GM19351 (cell line): ENCODE data around the gene ZP4.

Source experiments
- ATAC-seq: cut with Tn5 transposase; IDR thresholded peaks from one replicate; pipeline ENCODE4 v1.9.1; 2021; ENCODE audit warnings: mild to moderate bottlenecking, moderate library complexity; ENCODE audit not compliant: unreplicated experiment

ZP4 gene, protein sequence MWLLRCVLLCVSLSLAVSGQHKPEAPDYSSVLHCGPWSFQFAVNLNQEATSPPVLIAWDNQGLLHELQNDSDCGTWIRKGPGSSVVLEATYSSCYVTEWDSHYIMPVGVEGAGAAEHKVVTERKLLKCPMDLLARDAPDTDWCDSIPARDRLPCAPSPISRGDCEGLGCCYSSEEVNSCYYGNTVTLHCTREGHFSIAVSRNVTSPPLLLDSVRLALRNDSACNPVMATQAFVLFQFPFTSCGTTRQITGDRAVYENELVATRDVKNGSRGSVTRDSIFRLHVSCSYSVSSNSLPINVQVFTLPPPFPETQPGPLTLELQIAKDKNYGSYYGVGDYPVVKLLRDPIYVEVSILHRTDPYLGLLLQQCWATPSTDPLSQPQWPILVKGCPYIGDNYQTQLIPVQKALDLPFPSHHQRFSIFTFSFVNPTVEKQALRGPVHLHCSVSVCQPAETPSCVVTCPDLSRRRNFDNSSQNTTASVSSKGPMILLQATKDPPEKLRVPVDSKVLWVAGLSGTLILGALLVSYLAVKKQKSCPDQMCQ

DNA sequence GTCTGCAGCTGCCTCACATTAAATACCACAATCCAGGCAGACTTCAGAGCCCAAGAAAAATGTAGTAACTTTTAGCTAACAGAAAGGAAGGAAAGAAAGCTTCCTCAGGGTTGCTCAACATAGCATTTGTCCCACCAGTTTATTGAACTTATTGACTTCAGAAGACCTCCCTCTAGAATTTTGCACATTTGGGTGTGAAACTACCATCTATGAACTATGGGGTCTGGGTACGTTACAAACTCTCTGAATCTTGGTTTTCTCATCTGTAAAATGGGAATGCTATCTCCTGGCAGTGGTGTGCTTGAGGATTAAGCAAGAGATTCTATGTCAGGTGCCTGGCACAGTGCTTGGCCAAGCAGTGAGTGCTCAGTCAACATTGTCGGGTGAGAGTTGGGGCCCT is at the start of gene ZP4:
ZP4 (minus strand) TSS at position 101 of the 400 bp plus-strand sequence. CDS start 287 bp downstream, outside the sequence.
- ATAC-seq: no peak

DNA sequence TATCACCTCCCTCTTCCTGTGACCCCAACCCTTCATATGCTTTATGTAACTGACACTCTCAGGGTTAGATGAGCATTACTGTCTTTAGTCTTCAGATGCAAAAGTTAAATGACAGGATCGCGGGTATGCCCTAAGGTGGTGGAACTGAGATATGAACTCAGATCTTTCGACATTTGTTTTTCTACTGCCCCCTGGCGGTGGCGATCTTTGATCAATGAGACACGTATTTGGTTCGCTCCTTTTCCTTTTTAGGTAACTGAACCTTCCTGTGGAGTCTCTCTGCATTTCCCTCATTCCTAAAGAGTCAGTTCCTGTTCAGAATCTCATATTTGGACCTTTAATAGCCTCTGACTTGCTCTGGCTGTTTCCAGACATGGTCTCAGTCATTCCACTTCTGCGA is 47.8 kb upstream of the ZP4 start:
- ATAC-seq: no peak

DNA sequence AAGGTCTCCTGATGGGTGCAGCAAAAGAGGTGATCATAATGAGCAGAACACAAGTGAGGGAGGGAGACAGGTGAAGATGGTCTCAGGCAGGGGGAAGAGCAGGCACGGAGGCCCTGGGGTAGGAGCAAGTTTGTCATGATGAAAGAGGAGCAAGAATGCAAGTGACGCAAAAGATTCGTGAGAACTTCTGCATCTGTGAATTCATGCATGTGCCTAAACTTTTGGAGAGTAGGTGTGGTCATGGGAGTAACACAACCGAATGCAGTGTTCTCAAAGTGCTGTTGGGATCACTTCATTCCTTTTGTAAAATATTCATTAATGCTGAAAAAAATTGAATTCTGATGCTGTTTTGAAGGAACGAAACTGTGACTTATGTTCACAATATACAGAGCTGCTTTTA is 47.3 kb upstream of the ZP4 start:
- no peak for ATAC-seq

DNA sequence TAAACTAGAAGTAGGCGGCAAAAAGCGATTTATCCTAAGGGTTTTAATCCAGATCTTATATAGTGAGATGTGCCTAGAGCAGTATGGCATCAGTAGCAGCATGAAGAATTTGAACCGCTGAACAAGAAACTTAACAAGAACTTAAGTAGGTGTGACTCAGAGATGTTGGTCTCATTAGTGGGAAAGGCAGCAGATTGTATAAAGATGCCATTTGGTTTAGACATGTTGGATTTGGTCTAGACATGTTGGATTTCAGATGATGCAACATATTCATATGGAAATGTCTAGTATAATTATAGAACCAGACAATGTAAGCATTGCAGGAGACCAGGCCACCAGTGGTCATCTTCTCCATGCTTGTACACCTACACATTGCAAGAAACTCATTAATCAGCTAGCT is 42.1 kb upstream of the ZP4 start:
- ATAC-seq: no peak

DNA sequence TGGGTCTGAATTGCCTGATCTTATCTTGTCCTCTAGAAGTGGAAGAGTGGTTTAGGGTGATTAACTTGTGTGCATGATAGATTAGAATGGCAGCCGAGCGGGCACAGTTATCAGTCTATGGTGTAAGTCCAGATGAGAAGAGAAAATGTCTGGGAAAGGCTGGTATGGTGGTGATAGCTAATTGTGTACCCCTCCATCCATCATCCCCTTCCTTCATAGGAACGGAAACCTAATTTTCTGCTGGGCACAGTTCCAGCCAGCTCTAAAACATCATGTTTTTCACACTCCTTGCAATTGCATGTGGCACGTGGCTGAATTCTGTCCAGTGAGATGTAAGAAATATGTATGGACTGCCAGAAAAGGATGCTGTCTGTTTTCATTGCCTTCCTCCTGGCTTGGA is 40.9 kb upstream of the ZP4 start:
- ATAC-seq: no peak

DNA sequence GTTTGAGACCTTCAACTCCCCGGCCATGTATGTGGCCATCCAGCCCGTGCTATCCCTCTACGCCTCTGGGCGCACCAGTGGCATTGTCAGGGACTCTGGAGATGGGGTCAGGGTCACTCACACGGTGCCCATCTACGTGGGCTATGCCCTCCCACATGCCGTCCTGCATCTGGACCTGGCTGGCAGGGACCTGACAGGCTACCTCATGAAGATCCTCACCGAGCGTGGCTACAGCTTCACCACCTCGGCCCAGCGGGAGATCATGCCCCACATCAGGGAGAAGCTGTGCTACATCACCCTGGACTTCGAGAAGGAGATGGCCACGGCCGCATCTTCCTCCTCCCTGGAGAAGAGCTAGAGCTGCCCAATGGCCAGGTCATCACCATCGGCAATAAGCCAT is 36.5 kb upstream of the ZP4 start:
- no peak for ATAC-seq

DNA sequence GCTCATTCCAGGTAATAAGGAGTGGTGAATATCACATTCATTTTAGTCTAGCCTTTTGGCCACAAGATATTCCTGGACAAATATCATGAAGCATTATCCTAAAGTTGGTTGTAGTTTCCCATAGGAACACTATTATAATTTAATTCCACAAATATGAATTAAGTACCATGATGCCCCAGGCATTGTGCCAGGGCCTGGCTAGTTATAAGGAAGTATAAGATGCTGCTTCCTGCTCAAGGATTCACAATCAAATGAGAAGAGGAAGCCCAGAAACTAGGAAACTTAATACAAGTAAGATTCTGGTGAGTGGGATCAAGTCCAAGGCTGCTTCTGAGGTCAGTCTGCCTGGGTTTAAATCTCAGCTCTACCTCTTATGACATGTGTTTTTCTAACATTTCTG is 30.6 kb upstream of the ZP4 start:
- no peak for ATAC-seq

DNA sequence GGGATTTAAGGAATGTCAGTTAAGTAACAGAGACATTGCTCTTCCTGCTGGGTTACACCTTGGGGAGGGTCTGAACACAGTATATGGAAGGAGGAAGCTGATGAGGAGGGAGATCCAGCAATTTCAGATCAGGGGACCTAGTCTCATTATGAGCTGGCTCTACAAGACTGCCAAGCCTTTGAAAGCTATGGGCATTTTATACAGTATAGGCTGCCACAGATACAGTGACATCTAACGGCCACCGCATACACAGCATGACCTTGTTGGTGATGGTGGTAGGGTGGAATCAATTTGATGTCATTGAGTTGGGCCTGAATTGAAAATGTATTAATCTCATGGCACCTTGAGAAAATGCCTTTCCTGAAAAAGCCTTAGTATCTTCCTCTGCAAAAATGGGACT is 22.6 kb upstream of the ZP4 start:
- no peak for ATAC-seq

DNA sequence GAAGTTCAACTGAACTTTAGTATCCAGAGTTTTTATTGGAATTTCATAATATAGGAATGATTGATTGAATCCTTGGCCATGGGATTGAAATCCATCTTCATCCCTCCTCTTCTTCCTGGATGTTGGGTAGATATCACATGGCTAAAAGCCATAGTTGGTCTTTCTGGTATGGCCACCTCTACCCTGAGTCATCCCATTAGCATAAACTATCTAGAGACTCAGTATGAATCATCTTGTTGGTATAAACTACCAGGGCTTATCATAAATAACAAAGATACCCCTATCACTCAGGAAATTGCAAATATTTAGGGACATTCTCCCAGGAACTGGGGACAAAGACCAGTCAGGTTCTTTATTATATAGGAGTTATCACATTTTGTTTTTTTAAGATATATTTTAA is 21.2 kb upstream of the ZP4 start:
- ATAC-seq: no peak

DNA sequence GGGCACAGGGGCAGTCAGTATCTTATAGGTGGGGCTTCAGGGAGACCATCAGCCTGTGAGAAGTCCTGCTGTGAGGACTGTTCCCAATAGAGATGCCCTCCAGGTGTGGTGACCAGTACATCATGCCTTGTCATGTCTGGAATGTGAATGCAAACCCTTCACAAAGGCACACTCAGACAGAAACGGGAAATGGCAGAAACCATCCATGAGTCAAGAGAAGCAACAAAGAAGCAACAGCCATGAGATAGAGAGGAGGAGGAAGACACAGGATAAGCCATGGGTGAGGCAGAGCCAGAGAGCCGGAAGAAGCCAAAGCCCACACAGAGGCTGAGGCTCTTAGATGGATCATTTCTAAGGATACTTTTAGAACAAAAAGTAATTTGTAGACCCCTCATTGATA is 20.1 kb upstream of the ZP4 start:
- ATAC-seq: no peak

DNA sequence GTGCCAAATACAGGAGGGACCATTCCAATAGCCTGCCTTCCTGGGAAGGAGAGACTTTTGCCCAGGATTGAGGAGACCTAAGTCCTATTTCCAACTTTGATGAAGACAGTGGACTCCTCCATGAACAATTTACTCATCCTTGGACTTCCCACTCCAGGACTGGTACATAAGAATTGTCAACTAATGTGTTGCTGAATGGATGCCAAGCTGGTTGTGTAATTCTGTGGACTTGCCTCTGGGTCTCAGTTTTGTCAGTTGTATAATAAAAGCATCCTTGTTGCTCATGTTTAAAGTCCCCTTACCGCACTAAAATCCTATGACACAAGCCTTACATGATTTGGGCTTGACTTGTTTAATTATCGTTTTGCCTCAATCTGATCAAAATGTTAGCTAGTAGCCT is 13.2 kb upstream of the ZP4 start:
- ATAC-seq: no peak

DNA sequence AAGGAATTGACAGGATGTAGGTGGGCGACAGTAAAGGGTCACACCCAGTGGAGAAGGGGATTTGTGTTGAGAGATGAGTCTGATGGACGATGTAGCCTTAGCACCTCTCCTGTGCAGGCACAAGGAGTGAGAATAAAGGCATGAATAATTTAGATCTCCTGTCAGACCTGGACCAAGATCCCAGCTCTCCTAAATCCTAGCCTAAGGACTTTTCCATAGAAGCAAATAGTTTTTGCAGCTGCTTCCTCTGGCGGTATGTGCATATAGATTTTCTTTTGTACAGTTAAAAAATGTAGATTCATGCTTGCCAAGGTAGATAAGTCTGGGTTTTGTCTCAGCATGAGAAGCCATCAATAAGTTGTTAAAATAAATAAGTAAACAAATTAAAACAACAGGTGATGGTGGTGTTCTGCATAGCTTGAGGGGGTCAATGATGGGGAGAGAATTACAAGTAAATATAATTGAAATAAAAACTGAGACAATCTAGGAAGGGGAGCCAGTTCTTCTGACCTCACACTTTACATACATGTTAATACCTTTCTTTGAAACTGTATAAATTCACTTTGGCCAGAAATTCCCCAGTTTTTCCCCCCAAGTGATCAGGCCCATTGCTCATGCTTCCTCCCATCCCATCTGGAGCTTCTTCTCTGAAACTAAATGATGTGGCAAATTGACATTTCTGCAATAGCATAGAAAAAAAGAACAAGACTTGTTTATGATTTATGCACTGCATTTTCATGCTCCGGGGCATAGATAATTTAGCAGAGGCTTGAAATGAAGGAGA is 12.4 kb upstream of the ZP4 start:
- no peak for ATAC-seq

DNA sequence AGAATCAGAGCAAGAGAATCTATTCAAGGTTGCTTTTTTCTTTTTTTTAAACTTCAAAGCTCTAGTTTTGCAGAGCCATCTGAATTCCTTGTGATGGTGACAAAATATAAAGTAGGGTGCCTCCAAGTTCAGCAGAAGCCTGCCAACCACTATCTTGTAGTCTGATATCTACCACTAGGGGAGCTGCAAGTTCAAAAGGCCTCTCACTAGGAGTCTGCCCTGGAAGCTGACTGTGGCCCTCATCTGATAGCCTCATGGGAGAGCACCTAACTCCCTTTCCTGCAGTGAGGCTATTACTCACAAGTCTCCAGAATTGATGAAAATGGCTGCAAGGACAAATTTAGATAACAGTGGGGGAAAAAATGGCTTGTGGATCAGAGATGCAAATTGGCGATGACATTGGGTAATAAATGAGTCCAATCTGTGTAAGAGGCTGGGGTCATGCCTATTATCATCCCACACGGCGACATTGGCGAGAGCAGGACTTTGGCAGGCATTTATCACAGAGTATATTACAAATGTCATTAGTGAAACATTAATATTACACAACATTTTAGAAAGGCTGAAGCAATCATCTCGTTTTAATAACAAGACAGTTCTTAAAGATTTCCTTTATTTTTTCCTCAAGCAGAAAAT is 10.7 kb upstream of the ZP4 start:
- ATAC-seq: peak; percentile 73

DNA sequence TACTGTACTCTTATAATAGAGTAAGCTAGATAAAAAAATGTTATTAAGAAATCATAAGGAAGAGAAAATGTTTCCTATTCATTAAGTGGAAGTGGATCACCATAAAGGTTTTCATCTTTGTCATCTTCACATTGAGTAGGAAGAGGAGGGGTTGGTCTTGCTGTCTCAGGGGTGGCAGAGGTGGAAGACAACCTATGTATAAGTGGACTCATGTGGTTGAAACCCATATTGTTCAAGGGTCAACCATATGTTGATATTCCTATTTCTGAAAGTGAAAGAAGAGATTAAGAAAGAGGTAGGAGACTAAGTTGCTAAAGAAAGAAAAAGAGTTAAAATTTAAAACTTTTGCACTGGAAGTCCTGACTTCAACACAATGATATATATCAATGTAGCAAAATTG is 4.9 kb upstream of the ZP4 start:
- ATAC-seq: no peak

DNA sequence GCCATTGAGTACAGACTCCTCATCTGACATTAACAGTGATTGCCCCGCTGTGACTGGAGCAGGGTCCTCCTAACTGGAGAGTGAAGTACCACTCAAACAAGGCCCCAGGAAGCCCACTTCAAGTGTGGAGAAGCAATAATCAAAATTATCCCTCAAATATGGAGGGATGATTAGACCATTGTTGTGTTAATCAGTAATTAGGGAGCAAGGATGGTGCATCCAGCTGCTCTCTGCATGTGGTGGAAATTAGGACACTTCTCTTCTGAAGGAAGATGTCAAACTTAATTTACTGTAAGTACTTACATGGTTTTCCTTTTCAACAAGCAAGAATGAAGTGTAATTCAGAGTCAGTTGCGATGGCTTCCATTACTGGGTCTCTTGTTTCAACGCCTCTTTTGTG is 3.4 kb upstream of the ZP4 start:
- no peak for ATAC-seq

DNA sequence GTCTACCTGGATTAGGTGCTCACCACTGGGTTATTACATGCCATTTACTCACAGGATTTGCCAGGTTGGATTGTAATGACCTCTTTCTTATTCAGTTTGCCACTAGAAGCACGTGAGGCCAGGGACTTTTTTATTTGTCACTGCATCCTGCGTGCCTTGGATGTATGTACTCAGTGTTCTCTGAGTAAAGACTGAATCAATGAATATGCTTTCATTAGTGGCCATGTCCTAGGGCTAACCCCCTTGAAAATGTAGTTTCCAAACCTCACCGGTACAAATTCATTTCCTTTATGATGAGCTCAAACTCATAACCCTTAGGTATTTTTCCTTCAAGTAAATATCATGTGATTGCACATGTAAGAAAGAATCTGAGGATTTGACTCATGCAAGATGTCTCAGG is 1.3 kb upstream of the ZP4 start:
- ATAC-seq: no peak

DNA sequence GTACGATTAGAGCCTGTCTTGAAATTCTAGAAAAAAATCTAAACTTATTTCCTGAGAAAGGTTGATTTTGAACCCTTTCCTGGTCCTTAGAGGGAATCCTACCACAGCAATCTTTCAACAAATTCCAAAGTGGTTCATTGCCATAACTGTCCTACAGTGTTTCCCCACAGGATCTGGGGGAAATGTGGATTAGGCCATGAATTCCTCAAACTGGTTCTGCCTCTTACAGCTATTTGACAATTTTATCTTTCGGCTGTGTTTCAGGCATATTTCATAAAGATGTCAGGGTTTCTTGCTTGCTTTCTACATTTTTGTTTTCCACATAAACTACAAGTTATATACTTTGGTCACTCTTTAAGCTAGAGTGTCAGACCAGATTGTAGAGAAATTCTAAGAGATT is 544 bp upstream of the ZP4 start:
- no peak for ATAC-seq

DNA sequence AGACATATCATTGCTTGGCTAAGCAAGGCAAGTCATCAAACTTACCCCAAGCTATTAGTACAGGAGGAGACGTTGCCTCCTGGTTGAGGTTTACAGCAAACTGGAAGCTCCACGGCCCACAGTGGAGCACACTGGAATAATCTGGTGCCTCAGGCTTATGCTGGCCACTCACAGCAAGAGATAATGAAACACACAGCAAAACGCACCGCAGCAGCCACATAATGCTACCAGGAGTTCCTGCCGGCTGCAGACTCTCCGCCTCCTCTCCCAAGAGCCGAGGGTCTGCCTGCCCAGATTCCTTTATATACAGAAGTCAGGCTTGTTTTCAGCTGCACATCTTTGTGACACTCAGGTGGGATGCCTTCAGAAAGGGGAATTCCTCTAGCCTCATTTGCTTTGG is 306 bp downstream of the ZP4 start:
- no peak for ATAC-seq

DNA sequence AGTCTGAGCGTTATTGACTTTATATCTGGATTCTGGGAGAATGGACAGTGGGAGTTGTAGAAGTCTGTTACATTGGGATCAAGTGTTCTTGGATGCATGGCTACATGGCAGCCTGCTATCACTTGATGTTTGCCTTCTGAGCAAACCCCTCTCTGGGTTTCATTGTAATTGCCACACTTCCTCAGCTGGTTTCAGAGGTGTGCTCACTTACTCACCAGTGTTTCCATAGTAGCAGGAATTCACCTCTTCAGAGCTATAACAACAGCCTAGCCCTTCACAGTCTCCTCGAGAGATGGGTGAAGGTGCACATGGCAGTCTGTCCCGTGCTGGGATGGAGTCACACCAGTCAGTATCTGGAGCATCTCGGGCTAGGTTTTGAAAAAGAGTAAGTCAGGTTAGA is 2.6 kb downstream of the ZP4 start:
- no peak for ATAC-seq

DNA sequence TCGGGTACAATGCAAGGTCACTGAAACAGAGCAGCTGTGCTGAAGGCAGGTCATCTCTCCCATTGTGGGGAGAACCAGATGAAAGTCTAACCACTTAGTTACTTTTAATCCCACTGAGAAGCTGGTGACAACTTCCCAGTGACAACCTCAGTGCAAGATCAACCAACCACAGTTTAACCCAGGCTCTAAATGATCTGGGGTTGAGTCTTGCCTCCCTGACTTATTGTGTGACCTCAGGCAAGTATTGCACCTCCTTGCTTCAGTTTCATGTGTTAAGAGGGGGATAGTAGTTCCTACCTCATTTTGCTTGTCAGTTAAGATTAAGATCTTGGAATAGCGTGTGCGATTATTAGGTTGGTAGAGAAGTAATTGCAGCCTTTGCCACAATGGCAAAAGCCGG is 3.2 kb downstream of the ZP4 start:
- no peak for ATAC-seq

DNA sequence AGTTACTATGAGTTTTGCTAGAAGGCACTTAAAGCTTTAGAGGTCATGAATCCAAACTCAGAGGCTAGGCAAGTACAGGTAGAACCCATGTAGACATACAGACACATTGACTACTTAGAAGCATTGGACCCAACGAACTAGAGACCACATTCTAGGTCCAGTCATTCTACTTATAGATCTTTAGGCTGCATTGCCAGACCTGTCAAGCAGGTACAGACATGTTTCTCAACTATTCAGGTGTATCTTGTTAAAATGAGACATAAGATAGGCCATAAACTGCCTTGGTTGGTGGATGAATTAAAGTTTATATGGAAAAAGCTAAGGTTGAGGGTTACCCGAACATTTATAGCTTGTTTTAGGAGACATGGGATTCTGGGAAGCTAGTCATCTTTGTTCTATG is 6.5 kb downstream of the ZP4 start:
- no peak for ATAC-seq

DNA sequence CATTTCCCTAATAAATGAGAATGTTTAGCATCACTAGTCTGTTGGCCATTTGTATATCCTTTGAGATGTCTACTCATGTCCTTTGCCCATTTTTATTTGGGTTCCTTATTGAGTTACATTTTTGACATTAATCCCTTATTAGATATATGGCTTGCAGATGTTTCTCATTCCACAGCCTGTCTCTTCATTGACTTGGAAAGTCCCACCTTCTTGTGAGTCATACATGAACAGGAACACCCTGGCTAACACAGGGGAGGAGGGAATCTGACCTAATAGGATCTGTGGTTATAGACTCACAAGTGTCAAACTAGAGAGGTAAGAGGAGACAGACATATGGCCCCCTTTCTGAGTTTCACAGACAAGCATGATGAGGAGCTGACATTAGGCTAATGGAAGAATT is 11.5 kb downstream of the ZP4 start:
- ATAC-seq: no peak
